GM23248 (cell line): Measurements from ENCODE around the gene VIPR2.

Experiments
- EZH2 ChIP-seq: fragments of 200-600 bp; sonication (generic); IDR thresholded peaks from 2 replicates; pipeline ENCODE4 v1.6.1; 2018; ENCODE audit warnings: antibody characterized with exemption, mild to moderate bottlenecking; ENCODE audit not compliant: insufficient read depth, poor library complexity, severe bottlenecking
- EZH2phosphoT487 ChIP-seq: fragments of 200-600 bp; sonication (generic); IDR thresholded peaks from 2 replicates; pipeline ENCODE4 v1.6.1; 2018; ENCODE audit warnings: antibody characterized with exemption, moderate library complexity, mild to moderate bottlenecking, low read depth; ENCODE audit not compliant: insufficient read depth

GRCh38 chr7:159152816-159153215 is 8.1 kb upstream of the VIPR2 start:
- TF ChIP-seq EZH2 = no peak
- no peak for TF ChIP-seq EZH2phosphoT487
